Effector memory CD8-positive, alpha-beta T cell (primary cell): Measurements from ENCODE around the gene GGN.
"Not testable (repeated sequence)": the region's sequence is repeated elsewhere in the genome, so short reads cannot be mapped to it uniquely, and the experiment has no call there.

Source experiments
- ATAC-seq: fragments of 150-1000 bp; cut with Tn5 transposase; replicated peaks from 2 replicates; pipeline ENCODE4 v1.10.0; 2021; ENCODE audit warnings: mild to moderate bottlenecking, moderate library complexity
- DNase-seq, 3 experiments: peaks; one replicate each; pipeline ENCODE4 v3.0.0; 2021
- H3K27ac Mint-ChIP-seq, 2 donors: one replicate each; pipeline ENCODE4 v1.8.0; 2022; ENCODE audit warnings: mild to moderate bottlenecking in 2 of 2, mixed read lengths in 2 of 2, moderate library complexity in 2 of 2
- H3K27me3 Mint-ChIP-seq, 2 donors: one replicate each; pipeline ENCODE4 v1.8.0; 2022; ENCODE audit warnings: mixed read lengths in 2 of 2
- H3K36me3 Mint-ChIP-seq: one replicate; pipeline ENCODE4 v1.8.0; 2022; ENCODE audit warnings: mild to moderate bottlenecking, moderate library complexity, mixed read lengths; ENCODE audit not compliant: insufficient read depth
- H3K4me1 Mint-ChIP-seq, 2 donors: one replicate each; pipeline ENCODE4 v1.8.0; 2022; ENCODE audit warnings: low read depth in 2 of 2, mixed read lengths in 2 of 2
- H3K4me3 Mint-ChIP-seq, 2 donors: one replicate each; pipeline ENCODE4 v1.8.0; 2022; ENCODE audit warnings: mild to moderate bottlenecking in 2 of 2, mixed read lengths in 2 of 2, moderate library complexity in 2 of 2
- H3K9me3 Mint-ChIP-seq, 2 donors: one replicate each; pipeline ENCODE4 v1.8.0; 2022; ENCODE audit warnings: mixed read lengths in 2 of 2

GGN gene

GRCh38 chr19:38360351-38360750 lies 27.5 kb downstream of the GGN start:
- Mint-ChIP-seq H3K4me3 (peak overlapping the region; percentile 70 to 77), H3K27me3 (peaks cover 19 to 25% of the 10 kb centered on the region in 2 donors), H3K36me3 (peaks cover 7% of the 10 kb centered on the region), H3K4me1 (peaks cover 13 to 14% of the 10 kb centered on the region in 2 donors), H3K9me3 (no peaks in the 10 kb centered on the region), H3K27ac (peak overlapping the region in 1 of 2 donors; percentile 49)
- ATAC-seq (no peak), DNase-seq (no peak)

- DNase-seq = no peak
- ATAC-seq = no peak
- Mint-ChIP-seq H3K9me3 (no peaks in the 10 kb centered on the region), H3K27me3 (peaks cover 19 to 25% of the 10 kb centered on the region in 2 donors), H3K4me1 (peaks cover 13 to 14% of the 10 kb centered on the region in 2 donors), H3K27ac (no peak overlapping the region), H3K4me3 (peak overlapping the region in 1 of 2 donors; percentile 11), H3K36me3 (peaks cover 7% of the 10 kb centered on the region)
These were observed 28.4 kb downstream of the GGN start for GRCh38 chr19:38359242-38360021.

DNA sequence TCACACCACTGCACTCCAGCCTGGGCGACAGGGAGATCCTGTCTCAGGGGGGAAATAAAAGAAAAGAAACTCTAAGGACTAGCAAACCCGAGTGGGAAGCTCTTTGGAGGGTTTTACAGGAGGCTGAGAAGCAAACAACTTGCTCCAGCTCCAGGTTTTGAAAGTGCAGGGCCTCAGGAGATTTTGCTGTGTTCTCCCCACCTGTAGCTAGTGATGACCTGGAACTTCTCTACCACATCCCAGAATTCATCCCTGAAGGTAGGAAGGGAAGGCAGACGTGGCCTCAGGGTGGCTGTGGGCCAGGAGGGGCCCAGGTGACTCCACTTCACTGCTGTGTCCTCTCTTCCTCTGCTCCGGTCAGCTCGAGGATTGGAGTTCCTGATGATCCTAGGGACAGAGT lies 29.8 kb downstream of the GGN start:
- Mint-ChIP-seq H3K27me3 (peaks cover 19 to 25% of the 10 kb centered on the region in 2 donors), H3K27ac (no peak overlapping the region), H3K4me1 (peaks cover 13 to 14% of the 10 kb centered on the region in 2 donors), H3K36me3 (peaks cover 7% of the 10 kb centered on the region), H3K4me3 (no peak overlapping the region), H3K9me3 (no peaks in the 10 kb centered on the region)
- DNase-seq (no peak), ATAC-seq (no peak)

- Mint-ChIP-seq H3K27me3 (peaks cover 15 to 20% of the 10 kb centered on the region in 2 donors), H3K36me3 (peaks cover 7% of the 10 kb centered on the region), H3K27ac (peak overlapping the region in 1 of 2 donors; percentile 22), H3K4me1 (peaks cover 5 to 6% of the 10 kb centered on the region in 2 donors), H3K9me3 (no peaks in the 10 kb centered on the region), H3K4me3 (no peak overlapping the region)
- DNase-seq = no peak
- no peak for ATAC-seq
These were observed 31.8 kb downstream of the GGN start for GRCh38 chr19:38355728-38356725.

- Mint-ChIP-seq H3K4me1 (no peaks in the 10 kb centered on the region), H3K9me3 (no peaks in the 10 kb centered on the region), H3K27me3 (peaks cover 6 to 13% of the 10 kb centered on the region in 2 donors), H3K27ac (no peak overlapping the region), H3K36me3 (no peaks in the 10 kb centered on the region), H3K4me3 (no peak overlapping the region)
- no peak for DNase-seq
- no peak for ATAC-seq
These were observed 35.2 kb downstream of the GGN start for GRCh38 chr19:38352611-38353010.

DNA sequence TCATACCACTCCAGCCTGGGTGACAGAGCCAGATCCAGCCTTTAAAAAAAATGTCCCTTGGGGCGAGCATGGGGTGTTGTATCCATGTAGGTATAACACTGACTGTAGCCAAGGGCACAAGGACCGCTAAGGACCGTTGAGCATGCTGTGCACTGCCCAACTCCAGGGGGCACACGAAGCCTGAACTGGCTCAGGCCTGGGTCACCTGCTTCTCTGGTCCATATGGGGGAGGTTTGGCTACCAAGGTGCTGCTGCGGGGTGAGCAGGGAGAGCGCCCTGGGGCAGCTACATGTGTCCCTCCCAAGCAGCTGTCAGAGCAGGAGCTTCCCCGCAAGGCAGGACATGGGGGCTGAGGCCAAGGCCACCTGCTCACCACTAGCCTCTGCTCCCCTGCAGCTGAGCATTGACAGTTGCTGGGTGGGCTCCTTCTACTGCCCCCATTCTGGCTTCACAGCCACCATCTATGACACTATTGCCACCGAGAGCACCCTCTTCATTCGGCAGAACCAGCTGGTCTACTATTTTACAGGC lies 35.9 kb downstream of the GGN start:
- no peaks in the 10 kb centered on the region for H3K9me3 Mint-ChIP-seq
- no peaks in the 10 kb centered on the region for H3K4me1 Mint-ChIP-seq
- H3K36me3 Mint-ChIP-seq = no peaks in the 10 kb centered on the region
- no peak overlapping the region for H3K4me3 Mint-ChIP-seq
- H3K27me3 Mint-ChIP-seq = peaks cover 6 to 12% of the 10 kb centered on the region in 2 donors
- ATAC-seq (no peak), DNase-seq (no peak)
- H3K27ac Mint-ChIP-seq = no peak overlapping the region

- no peak for ATAC-seq
- Mint-ChIP-seq H3K4me1 (no peaks in the 10 kb centered on the region), H3K4me3 (no peak overlapping the region), H3K9me3 (no peaks in the 10 kb centered on the region), H3K36me3 (no peaks in the 10 kb centered on the region), H3K27ac (no peak overlapping the region), H3K27me3 (peaks cover 1 to 2% of the 10 kb centered on the region in 2 donors)
- DNase-seq = no peak
These were observed 37.0 kb downstream of the GGN start for GRCh38 chr19:38350883-38351282.

- Mint-ChIP-seq H3K27me3 (no peaks in the 10 kb centered on the region), H3K4me3 (no peak overlapping the region), H3K9me3 (no peaks in the 10 kb centered on the region), H3K27ac (no peak overlapping the region), H3K4me1 (peaks cover 0 to 3% of the 10 kb centered on the region in 2 donors), H3K36me3 (peaks cover 4% of the 10 kb centered on the region)
- DNase-seq (no peak), ATAC-seq (no peak)
These were observed 41.0 kb downstream of the GGN start for GRCh38 chr19:38346837-38347236.

- no peak overlapping the region for H3K4me3 Mint-ChIP-seq
- peaks cover 18% of the 10 kb centered on the region for H3K36me3 Mint-ChIP-seq
- H3K9me3 Mint-ChIP-seq = no peaks in the 10 kb centered on the region
- no peak for ATAC-seq
- H3K27me3 Mint-ChIP-seq = no peaks in the 10 kb centered on the region
- no peak overlapping the region for H3K27ac Mint-ChIP-seq
- peaks cover 19 to 20% of the 10 kb centered on the region in 2 donors for H3K4me1 Mint-ChIP-seq
- DNase-seq = no peak
These were observed 46.9 kb downstream of the GGN start for GRCh38 chr19:38340927-38341326.

DNA sequence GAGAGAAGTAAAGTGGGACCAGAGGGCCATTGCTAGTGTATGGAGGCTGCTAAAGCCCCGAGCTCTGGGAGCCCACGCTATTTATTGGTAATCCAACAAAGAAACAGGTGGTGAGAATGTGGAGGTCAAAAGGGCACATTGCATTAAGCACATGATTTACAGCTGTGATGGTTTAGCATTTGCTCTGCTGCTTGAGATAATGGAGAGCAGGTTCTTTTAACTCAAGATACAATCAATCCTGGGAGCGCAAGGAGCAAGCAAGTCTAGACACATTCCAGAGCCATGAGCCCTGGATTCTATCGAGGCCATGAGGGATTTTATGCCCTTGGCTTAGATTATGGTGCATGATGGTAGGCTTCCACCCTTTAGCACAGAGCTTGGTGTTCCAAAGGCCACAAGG lies 48.8 kb downstream of the GGN start:
- not testable (repeated sequence) for H3K9me3 Mint-ChIP-seq, H3K4me3 Mint-ChIP-seq, H3K27me3 Mint-ChIP-seq, H3K27ac Mint-ChIP-seq, ATAC-seq, DNase-seq
- Mint-ChIP-seq H3K36me3 (peaks cover 23% of the 10 kb centered on the region), H3K4me1 (peaks cover 20% of the 10 kb centered on the region in 2 donors)

DNA sequence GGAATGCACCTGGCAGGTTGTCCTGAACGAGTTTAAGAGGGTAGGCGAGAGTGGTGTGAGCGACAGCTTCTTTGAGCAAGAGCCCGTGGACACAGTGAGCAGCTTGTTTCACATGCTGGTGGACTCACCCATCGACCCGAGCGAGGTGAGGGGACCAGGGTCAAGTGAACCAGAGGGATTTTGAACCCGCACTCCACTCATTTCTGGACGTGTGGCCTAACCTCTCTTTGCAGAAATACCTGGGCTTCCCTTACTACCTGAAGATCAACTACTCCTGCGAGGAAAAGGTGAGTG lies 50.5 kb downstream of the GGN start:
- H3K27me3 Mint-ChIP-seq = no peaks in the 10 kb centered on the region
- no peak for DNase-seq
- H3K4me1 Mint-ChIP-seq = peaks cover 18 to 20% of the 10 kb centered on the region in 2 donors
- no peak for ATAC-seq
- peak overlapping the region; percentile 87 to 96 for H3K27ac Mint-ChIP-seq
- peaks cover 20% of the 10 kb centered on the region for H3K36me3 Mint-ChIP-seq
- H3K4me3 Mint-ChIP-seq = peak overlapping the region; percentile 91 to 92
- H3K9me3 Mint-ChIP-seq = no peaks in the 10 kb centered on the region

GRCh38 chr19:38336638-38337359 lies 51.0 kb downstream of the GGN start:
- DNase-seq (peak; percentile 95 to 96 (median 95)), ATAC-seq (peak; percentile 61)
- no peaks in the 10 kb centered on the region for H3K27me3 Mint-ChIP-seq
- H3K4me3 Mint-ChIP-seq = peak overlapping the region; percentile 91 to 92
- peak overlapping the region; percentile 87 to 96 for H3K27ac Mint-ChIP-seq
- H3K36me3 Mint-ChIP-seq = peaks cover 20% of the 10 kb centered on the region
- no peaks in the 10 kb centered on the region for H3K9me3 Mint-ChIP-seq
- H3K4me1 Mint-ChIP-seq = peaks cover 18 to 20% of the 10 kb centered on the region in 2 donors
